ENCODE results near the gene DLX4. TPM values are rescaled to one million over a fixed set of nuclear protein-coding genes. Genes with fewer than 3 reads are reported as not detected.

DLX4 gene
- total RNA-seq, 1 experiment from 2014 or later, result 2.5 TPM

DNA sequence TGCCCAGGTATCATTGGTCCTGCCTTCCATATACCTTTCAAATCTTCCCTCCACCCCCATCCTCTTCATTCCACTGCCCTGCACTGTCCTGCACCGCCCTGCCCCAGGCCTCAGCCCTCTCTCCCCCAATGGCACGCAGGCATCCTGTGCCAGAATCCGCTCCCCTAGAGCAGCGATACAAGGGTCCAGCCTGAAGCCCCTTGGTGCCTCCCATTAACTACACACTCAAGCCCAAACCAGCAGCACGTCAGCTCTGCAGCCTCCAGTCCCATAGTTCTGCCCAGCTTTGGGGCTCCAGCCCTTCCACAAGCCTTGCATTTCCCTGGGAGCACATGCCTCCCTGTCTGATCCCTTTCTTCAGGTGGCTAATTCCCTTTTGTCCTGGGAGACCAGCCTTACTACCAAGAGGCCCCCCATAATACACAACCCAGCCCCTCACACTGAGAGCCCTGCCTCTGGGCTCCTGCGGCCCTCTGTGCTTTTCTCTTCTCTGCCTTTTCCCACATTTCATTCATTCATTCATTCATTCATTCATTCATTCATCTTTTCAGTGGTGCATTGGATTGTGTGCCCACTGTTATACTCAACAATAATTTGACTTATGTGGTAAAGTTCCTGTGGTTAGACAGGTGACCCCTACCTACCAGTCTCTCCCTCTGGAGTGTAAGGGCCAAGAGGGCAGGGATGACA, 52.8 kb downstream of the DLX4 start:
- Histone ChIP-seq H4K8ac (replicated peaks; ENCODE audit: insufficient read length, low read depth, low read length) (no peak overlapping the region), H2AFZ (ENCODE audit: low read length) (no peak overlapping the region), H3K9me3 (ENCODE audit: control insufficient read depth, low read depth, low read length) (no peaks in the 10 kb centered on the region), H3K4ac (ENCODE audit: low read depth, low read length) (no peak overlapping the region), H2BK120ac (ENCODE audit: low read depth, low read length, poor library complexity, severe bottlenecking) (no peak overlapping the region), H3K79me2 (ENCODE audit: insufficient read depth, low read length) (no peaks in the 10 kb centered on the region), H3K14ac (ENCODE audit: insufficient read depth, low read length) (no peak overlapping the region), H3K79me1 (ENCODE audit: insufficient read depth, low read depth, low read length, poor library complexity, severe bottlenecking) (no peaks in the 10 kb centered on the region), H3K27ac (ENCODE audit: insufficient read length, low read depth, low read length) (no peak overlapping the region), H3K18ac (ENCODE audit: insufficient read length, low read depth, low read length) (no peak overlapping the region), H2BK15ac (ENCODE audit: low read depth, low read length) (no peak overlapping the region), H2BK20ac (ENCODE audit: low read depth, low read length, poor library complexity, severe bottlenecking) (no peak overlapping the region), H2BK5ac (ENCODE audit: insufficient read length, low read length) (no peak overlapping the region), H3K56ac (ENCODE audit: insufficient read length, low read depth, low read length) (no peak overlapping the region), H4K20me1 (ENCODE audit: control insufficient read depth, insufficient read depth, insufficient read length) (no peaks in the 10 kb centered on the region), H2AK5ac (ENCODE audit: insufficient read length, low read length) (no peak overlapping the region), H3K9ac (ENCODE audit: extremely low read depth, insufficient read length, low read length) (no peak overlapping the region), H2BK12ac (ENCODE audit: insufficient read length, low read depth, low read length) (no peak overlapping the region), H4K5ac (ENCODE audit: insufficient read length, low read depth, low read length) (no peak overlapping the region), H3K4me2 (ENCODE audit: insufficient read depth, insufficient read length, low read length) (no peak overlapping the region), H3K23ac (ENCODE audit: insufficient read length, low read depth, low read length) (no peak overlapping the region), H3K4me1 (ENCODE audit: insufficient read depth, low read length) (no peaks in the 10 kb centered on the region), H3K27me3 (ENCODE audit: insufficient read depth, low read length) (no peaks in the 10 kb centered on the region), H3K23me2 (ENCODE audit: insufficient read length, low read depth, low read length, poor library complexity, severe bottlenecking) (no peaks in the 10 kb centered on the region), H3T11ph (ENCODE audit: low read length) (no peak overlapping the region), H4K91ac (ENCODE audit: insufficient read length, low read depth, low read length) (no peak overlapping the region)
- no peak overlapping the region for H3K4me3 Mint-ChIP-seq
- no peak overlapping the region for H3K27ac Mint-ChIP-seq
- peaks cover 3 to 5% of the 10 kb centered on the region in 2 experiments; a peak in 2 of 4 replicates for H3K4me1 Mint-ChIP-seq
- peaks cover 12% of the 10 kb centered on the region for H3K27me3 Mint-ChIP-seq (ENCODE audit: low read depth)
- WGBS (ENCODE audit: extremely low coverage, insufficient read length, low lambda C conversion rate), result no CpG with 5 or more reads among the region's 6 CpGs
- TF ChIP-seq, protein P1, sequence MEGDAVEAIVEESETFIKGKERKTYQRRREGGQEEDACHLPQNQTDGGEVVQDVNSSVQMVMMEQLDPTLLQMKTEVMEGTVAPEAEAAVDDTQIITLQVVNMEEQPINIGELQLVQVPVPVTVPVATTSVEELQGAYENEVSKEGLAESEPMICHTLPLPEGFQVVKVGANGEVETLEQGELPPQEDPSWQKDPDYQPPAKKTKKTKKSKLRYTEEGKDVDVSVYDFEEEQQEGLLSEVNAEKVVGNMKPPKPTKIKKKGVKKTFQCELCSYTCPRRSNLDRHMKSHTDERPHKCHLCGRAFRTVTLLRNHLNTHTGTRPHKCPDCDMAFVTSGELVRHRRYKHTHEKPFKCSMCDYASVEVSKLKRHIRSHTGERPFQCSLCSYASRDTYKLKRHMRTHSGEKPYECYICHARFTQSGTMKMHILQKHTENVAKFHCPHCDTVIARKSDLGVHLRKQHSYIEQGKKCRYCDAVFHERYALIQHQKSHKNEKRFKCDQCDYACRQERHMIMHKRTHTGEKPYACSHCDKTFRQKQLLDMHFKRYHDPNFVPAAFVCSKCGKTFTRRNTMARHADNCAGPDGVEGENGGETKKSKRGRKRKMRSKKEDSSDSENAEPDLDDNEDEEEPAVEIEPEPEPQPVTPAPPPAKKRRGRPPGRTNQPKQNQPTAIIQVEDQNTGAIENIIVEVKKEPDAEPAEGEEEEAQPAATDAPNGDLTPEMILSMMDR (conservative IDR thresholded peaks at IDR 0.05), result no peak
- no peaks in the 10 kb centered on the region for H3K9me3 Mint-ChIP-seq
- DNase-seq, result no peak
- no peaks in the 10 kb centered on the region for H3K36me3 Mint-ChIP-seq (ENCODE audit: insufficient read depth in 1 of 3, low read depth in 3 of 3)

All from H9 (cell line).